Erythroblast (primary cell): ENCODE data around the gene SH3TC2.

Source experiments
- GATA1 ChIP-seq: IDR thresholded peaks from 2 replicates; pipeline ENCODE4 v1.6.1; 2011; ENCODE audit warnings: low read depth, mild to moderate bottlenecking, control low read depth, low read length, moderate library complexity
- POLR2A ChIP-seq: IDR thresholded peaks from 2 replicates; pipeline ENCODE4 v1.6.1; 2011; ENCODE audit warnings: mild to moderate bottlenecking, low read length

- TF ChIP-seq POLR2A (no peak), GATA1 (no peak)
Observed at GRCh38 chr5:149015561-149015960, 47.3 kb downstream of the SH3TC2 start.
